HCT116 (cell line): ENCODE measurements around the gene TBC1D14. TPM values are rescaled to one million over a fixed set of nuclear protein-coding genes. Genes with fewer than 3 reads are reported as not detected.

Source experiments
- ATAC-seq: fragments of 200-7000 bp; cut with Tn5 transposase; 2 replicates; pipeline ENCODE4 v1.9.1; 2020; ENCODE audit warnings: mild to moderate bottlenecking, moderate library complexity
- BruUV-seq: library from RNA; stranded (reverse); fragments of 400-500 nt; replicated peaks from 2 replicates; lab custom pipeline; 2021; lab: Mats Ljungman, UMichigan
- CTCF ChIA-PET: fragments of 300-600 bp; sonication (Branson Sonifier 250); formaldehyde crosslinking; loops from one replicate; lab custom pipeline; 2021; ENCODE audit warnings: antibody characterized with exemption; lab: Charles Lee
- POLR2A ChIA-PET: fragments of 300-600, 350-600 bp; sonication (Branson Sonifier 250); formaldehyde crosslinking; loops from one replicate; lab custom pipeline; 2021; ENCODE audit warnings: antibody characterized with exemption; lab: Charles Lee
- RAD21 ChIA-PET, 2 experiments: fragments of 300-600 bp; sonication (Branson Sonifier 250); formaldehyde crosslinking; loops; one replicate each; lab custom pipeline; 2023; ENCODE audit warnings: low total read pairs in 2 of 2; ENCODE audit not compliant: uncharacterized antibody in 2 of 2, unreplicated experiment in 2 of 2, low non-redundant PET in 1 of 2; lab: Charles Lee
- DNase-seq: peaks from one replicate; pipeline ENCODE4 v3.0.0-alpha.2; 2010; ENCODE audit warnings: low read depth, low spot score
- H2AFZ ChIP-seq: fragments of 200-600 bp; shearing (Covaris generic), sonication (generic); 2 replicates; pipeline ENCODE4 v1.6.1; 2017; ENCODE audit warnings: low read depth, mixed run types, mixed read lengths, antibody characterized with exemption, low read length; ENCODE audit not compliant: poor library complexity, severe bottlenecking
- H3K27ac ChIP-seq: 2 replicates; pipeline ENCODE4 v1.5.1; 2012; ENCODE audit warnings: low read depth, low read length
- H3K27me3 ChIP-seq: fragments of 200-600 bp; sonication (generic); 2 replicates; pipeline ENCODE4 v1.6.1; 2016; ENCODE audit warnings: mixed run types, low read length, mixed read lengths; ENCODE audit not compliant: insufficient read depth
- H3K36me3 ChIP-seq, 2 experiments: fragments of 200-500 bp in 1 of 2; fragments of 200-600 bp in 1 of 2; sonication (Bioruptor generic) in 1 of 2; sonication (generic) in 1 of 2; 2 replicates each; pipeline versions ENCODE4 v1.5.1 to v1.6.1; 2014 to 2016; ENCODE audit warnings: low read length in 2 of 2, inconsistent platforms in 1 of 2, mixed read lengths in 1 of 2, mixed run types in 1 of 2; ENCODE audit not compliant: insufficient read depth in 2 of 2, control insufficient read depth in 1 of 2
- H3K4me1 ChIP-seq, 2 experiments: fragments of 200-600 bp in 1 of 2; sonication (generic) in 1 of 2; 2 replicates each; pipeline versions ENCODE4 v1.5.1 to v1.6.1; 2012 to 2017; ENCODE audit warnings: low read length in 2 of 2, inconsistent platforms in 1 of 2, mild to moderate bottlenecking in 1 of 2, mixed read lengths in 1 of 2, mixed run types in 1 of 2, moderate library complexity in 1 of 2; ENCODE audit not compliant: insufficient read depth in 2 of 2, control insufficient read depth in 1 of 2
- H3K4me2 ChIP-seq: fragments of 200-600 bp; sonication (generic); 2 replicates; pipeline ENCODE4 v1.6.1; 2017; ENCODE audit warnings: mixed run types, low read length, mixed read lengths
- H3K4me3 ChIP-seq, 2 experiments: fragments of 200-600 bp in 1 of 2; sonication (generic) in 1 of 2; replicated peaks in 1 of 2; 2 replicates each; pipeline ENCODE4 v1.5.1; 2011 to 2016; ENCODE audit warnings: low read length in 2 of 2, control low read depth in 1 of 2, low read depth in 1 of 2, mild to moderate bottlenecking in 1 of 2, mixed read lengths in 1 of 2, mixed run types in 1 of 2
- H3K79me2 ChIP-seq: fragments of 200-600 bp; sonication (generic); 2 replicates; pipeline ENCODE4 v1.6.1; 2017; ENCODE audit warnings: mild to moderate bottlenecking, mixed run types, low read length, moderate library complexity, mixed read lengths; ENCODE audit not compliant: insufficient read depth
- H3K9ac ChIP-seq: fragments of 200-600 bp; sonication (generic); 2 replicates; pipeline ENCODE4 v1.6.1; 2016; ENCODE audit warnings: low read length, mixed read lengths
- H3K9me2 ChIP-seq: fragments of 200-600 bp; sonication (generic), shearing (Covaris generic); 2 replicates; pipeline ENCODE4 v1.6.1; 2017; ENCODE audit warnings: mixed run types, mild to moderate bottlenecking, moderate library complexity; ENCODE audit not compliant: insufficient read depth
- H3K9me3 ChIP-seq, 2 experiments: fragments of 200-500 bp in 1 of 2; fragments of 200-600 bp in 1 of 2; sonication (Bioruptor generic) in 1 of 2; sonication (generic) in 1 of 2; 2 replicates each; pipeline ENCODE4 v1.6.1; 2014 to 2017; ENCODE audit warnings: low read length in 2 of 2, mixed read lengths in 2 of 2, inconsistent platforms in 1 of 2, low read depth in 1 of 2, mild to moderate bottlenecking in 1 of 2, mixed run types in 1 of 2, moderate library complexity in 1 of 2; ENCODE audit not compliant: control insufficient read depth in 1 of 2, insufficient read depth in 1 of 2
- H4K20me1 ChIP-seq: fragments of 200-600 bp; sonication (generic), shearing (Covaris generic); 2 replicates; pipeline ENCODE4 v1.6.1; 2017; ENCODE audit warnings: mixed run types, mild to moderate bottlenecking, moderate library complexity; ENCODE audit not compliant: insufficient read depth
- CBX3 ChIP-seq: IDR thresholded peaks from 2 replicates; pipeline ENCODE4 v1.6.1; 2012; ENCODE audit warnings: low read depth
- CEBPB ChIP-seq: IDR thresholded peaks from 2 replicates; pipeline ENCODE4 v1.6.1; 2012; ENCODE audit warnings: low read depth
- EGR1 ChIP-seq: IDR thresholded peaks from 2 replicates; pipeline ENCODE4 v1.6.1; 2012; ENCODE audit warnings: low read depth
- ELF1 ChIP-seq: IDR thresholded peaks from 2 replicates; pipeline ENCODE4 v1.6.1; 2012; ENCODE audit warnings: low read depth, borderline replicate concordance
- EZH2 ChIP-seq: fragments of 200-600 bp; sonication (generic); IDR thresholded peaks from 2 replicates; pipeline ENCODE4 v1.6.1; 2017; ENCODE audit warnings: antibody characterized with exemption, mixed run types
- EZH2phosphoT487 ChIP-seq: fragments of 200-600 bp; IDR thresholded peaks from 2 replicates; pipeline ENCODE4 v1.6.1; 2018; ENCODE audit warnings: antibody characterized with exemption, borderline replicate concordance
- JUND ChIP-seq: IDR thresholded peaks from 2 replicates; pipeline ENCODE4 v1.6.1; 2012
- POLR2A ChIP-seq: IDR thresholded peaks from 2 replicates; pipeline ENCODE4 v1.7.0; 2011; ENCODE audit warnings: borderline replicate concordance; ENCODE audit not compliant: insufficient read depth, insufficient read length; ENCODE audit errors: extremely low read depth
- POLR2AphosphoS5 ChIP-seq: IDR thresholded peaks from 2 replicates; pipeline ENCODE4 v1.6.1; 2011; ENCODE audit warnings: mild to moderate bottlenecking, low read depth, low read length, moderate library complexity
- SP1 ChIP-seq: IDR thresholded peaks from 2 replicates; pipeline ENCODE4 v1.6.1; 2012; ENCODE audit warnings: low read depth
- SRF ChIP-seq: IDR thresholded peaks from 2 replicates; pipeline ENCODE4 v1.6.1; 2012; ENCODE audit warnings: low read depth
- TCF7L2 ChIP-seq: IDR thresholded peaks from 2 replicates; pipeline ENCODE4 v1.7.0; 2011; ENCODE audit warnings: borderline replicate concordance, inconsistent platforms; ENCODE audit not compliant: insufficient read depth, insufficient read length; ENCODE audit errors: extremely low read depth
- YY1 ChIP-seq: IDR thresholded peaks from 2 replicates; pipeline ENCODE4 v1.6.1; 2011; ENCODE audit warnings: low read length, low read depth, moderate library complexity, mild to moderate bottlenecking; ENCODE audit not compliant: insufficient replicate concordance; ENCODE audit errors: extremely low read depth
- ZFX ChIP-seq: fragments of 450-650 bp; IDR thresholded peaks from 2 replicates; pipeline ENCODE4 v1.6.1; 2017
- ZNF274 ChIP-seq: fragments of 200-500 bp; sonication (Bioruptor generic); IDR thresholded peaks from 2 replicates; pipeline ENCODE4 v1.6.1; 2014; ENCODE audit warnings: mild to moderate bottlenecking, low read depth, low read length, inconsistent platforms
- intact Hi-C: fragments of 100-400 bp; cut with micrococcal nuclease; formaldehyde crosslinking; loops from 2 replicates; pipeline ENCODE4 v1.10.0; 2022
- total RNA-seq: library from RNA; stranded (reverse); gene quantifications from one replicate; pipeline ENCODE4 v1.2.1, GENCODE V29; 2021; ENCODE audit not compliant: unreplicated experiment
- TF ChIP-seq, protein P1 (sequence below), 3 experiments: fragments of 200-600 bp in 1 of 3; sonication (generic) in 1 of 3; IDR thresholded peaks in 2 of 3; conservative IDR thresholded peaks in 1 of 3; 2 replicates each; pipeline ENCODE4 v1.5.1; 2012 to 2017; ENCODE audit warnings: low read depth in 2 of 3, low read length in 2 of 3, antibody characterized with exemption in 1 of 3, borderline replicate concordance in 1 of 3, control low read depth in 1 of 3, mild to moderate bottlenecking in 1 of 3, mixed read lengths in 1 of 3, mixed run types in 1 of 3, moderate library complexity in 1 of 3; ENCODE audit not compliant: insufficient read depth in 1 of 3
- TF ChIP-seq, protein P2 (sequence below): IDR thresholded peaks from 2 replicates; pipeline ENCODE4 v1.6.1; 2012
- TF ChIP-seq, protein P3 (sequence below): IDR thresholded peaks from 2 replicates; pipeline ENCODE4 v1.6.1; 2012
- TF ChIP-seq, protein P4 (sequence below): IDR thresholded peaks from 2 replicates; pipeline ENCODE4 v1.6.1; 2012; ENCODE audit warnings: low read depth

The TBC1D14 gene
- total RNA-seq, 1 experiment from 2014 or later: 62.9 TPM

DNA sequence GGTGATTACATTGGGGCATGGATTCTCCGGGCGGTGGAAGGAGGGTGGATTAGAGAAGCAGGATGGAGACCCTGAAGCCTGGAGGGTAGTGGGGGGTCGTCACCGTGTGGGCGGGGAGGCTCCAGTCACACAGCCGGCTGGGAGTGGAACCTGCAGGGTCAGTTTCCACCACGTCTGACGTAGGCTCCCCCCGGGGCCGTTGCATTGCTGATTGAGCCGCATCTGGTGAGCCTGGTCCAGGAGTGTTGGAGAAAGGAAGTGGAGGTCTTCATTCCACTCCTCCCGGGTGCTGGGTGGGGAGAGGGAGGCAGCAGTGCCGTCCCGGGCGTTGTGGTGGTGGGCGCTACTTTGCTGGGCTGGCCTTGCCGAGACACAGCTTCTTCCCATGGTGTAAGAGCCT, 28.1 kb downstream of the TBC1D14 start (continued):
- TF ChIP-seq ZNF274 (no peak), CBX3 (no peak), ELF1 (no peak), JUND (no peak)
- TF ChIP-seq, protein P1, sequence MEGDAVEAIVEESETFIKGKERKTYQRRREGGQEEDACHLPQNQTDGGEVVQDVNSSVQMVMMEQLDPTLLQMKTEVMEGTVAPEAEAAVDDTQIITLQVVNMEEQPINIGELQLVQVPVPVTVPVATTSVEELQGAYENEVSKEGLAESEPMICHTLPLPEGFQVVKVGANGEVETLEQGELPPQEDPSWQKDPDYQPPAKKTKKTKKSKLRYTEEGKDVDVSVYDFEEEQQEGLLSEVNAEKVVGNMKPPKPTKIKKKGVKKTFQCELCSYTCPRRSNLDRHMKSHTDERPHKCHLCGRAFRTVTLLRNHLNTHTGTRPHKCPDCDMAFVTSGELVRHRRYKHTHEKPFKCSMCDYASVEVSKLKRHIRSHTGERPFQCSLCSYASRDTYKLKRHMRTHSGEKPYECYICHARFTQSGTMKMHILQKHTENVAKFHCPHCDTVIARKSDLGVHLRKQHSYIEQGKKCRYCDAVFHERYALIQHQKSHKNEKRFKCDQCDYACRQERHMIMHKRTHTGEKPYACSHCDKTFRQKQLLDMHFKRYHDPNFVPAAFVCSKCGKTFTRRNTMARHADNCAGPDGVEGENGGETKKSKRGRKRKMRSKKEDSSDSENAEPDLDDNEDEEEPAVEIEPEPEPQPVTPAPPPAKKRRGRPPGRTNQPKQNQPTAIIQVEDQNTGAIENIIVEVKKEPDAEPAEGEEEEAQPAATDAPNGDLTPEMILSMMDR (IDR thresholded peaks at IDR 0.05 in 2 of 3, conservative IDR thresholded peaks at IDR 0.05 in 1 of 3; ENCODE audit: borderline replicate concordance in 1 of 3, insufficient read depth in 1 of 3, low read depth in 2 of 3, low read length in 2 of 3): no peak

DNA sequence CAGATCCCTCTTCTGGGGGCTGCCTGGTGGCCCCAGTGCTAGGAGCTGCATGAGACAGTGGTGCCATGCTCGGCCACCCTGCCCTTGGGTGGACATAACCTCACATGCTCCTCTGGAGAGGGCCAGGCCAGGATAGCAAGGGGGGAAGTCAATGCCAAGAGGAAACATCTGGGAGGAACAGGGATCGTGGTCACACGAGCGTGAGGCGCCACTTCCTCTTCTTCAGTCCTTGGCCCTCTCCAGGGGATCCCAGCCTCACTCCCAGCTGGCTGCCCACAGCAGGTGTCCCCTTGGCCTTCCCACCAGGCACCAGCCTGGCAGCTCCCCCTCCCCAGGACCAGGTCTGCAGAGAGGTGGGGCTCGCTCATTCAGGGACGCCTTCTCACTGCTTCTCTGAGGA, 28.6 kb downstream of the TBC1D14 start:
- TF ChIP-seq ZFX (no peak), YY1 (no peak), EZH2 (no peak), POLR2A (no peak), ZNF274 (no peak), SP1 (no peak), SRF (no peak), POLR2AphosphoS5 (no peak), CEBPB (no peak), TCF7L2 (no peak), EZH2phosphoT487 (no peak), EGR1 (no peak)
- TF ChIP-seq, protein P2, sequence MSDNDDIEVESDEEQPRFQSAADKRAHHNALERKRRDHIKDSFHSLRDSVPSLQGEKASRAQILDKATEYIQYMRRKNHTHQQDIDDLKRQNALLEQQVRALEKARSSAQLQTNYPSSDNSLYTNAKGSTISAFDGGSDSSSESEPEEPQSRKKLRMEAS: no peak
- TF ChIP-seq, protein P1 (IDR thresholded peaks at IDR 0.05 in 2 of 3, conservative IDR thresholded peaks at IDR 0.05 in 1 of 3; ENCODE audit: borderline replicate concordance in 1 of 3, insufficient read depth in 1 of 3, low read depth in 2 of 3, low read length in 2 of 3): no peak
- TF ChIP-seq, protein P3, sequence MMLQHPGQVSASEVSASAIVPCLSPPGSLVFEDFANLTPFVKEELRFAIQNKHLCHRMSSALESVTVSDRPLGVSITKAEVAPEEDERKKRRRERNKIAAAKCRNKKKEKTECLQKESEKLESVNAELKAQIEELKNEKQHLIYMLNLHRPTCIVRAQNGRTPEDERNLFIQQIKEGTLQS: no peak
- TF ChIP-seq, protein P4, sequence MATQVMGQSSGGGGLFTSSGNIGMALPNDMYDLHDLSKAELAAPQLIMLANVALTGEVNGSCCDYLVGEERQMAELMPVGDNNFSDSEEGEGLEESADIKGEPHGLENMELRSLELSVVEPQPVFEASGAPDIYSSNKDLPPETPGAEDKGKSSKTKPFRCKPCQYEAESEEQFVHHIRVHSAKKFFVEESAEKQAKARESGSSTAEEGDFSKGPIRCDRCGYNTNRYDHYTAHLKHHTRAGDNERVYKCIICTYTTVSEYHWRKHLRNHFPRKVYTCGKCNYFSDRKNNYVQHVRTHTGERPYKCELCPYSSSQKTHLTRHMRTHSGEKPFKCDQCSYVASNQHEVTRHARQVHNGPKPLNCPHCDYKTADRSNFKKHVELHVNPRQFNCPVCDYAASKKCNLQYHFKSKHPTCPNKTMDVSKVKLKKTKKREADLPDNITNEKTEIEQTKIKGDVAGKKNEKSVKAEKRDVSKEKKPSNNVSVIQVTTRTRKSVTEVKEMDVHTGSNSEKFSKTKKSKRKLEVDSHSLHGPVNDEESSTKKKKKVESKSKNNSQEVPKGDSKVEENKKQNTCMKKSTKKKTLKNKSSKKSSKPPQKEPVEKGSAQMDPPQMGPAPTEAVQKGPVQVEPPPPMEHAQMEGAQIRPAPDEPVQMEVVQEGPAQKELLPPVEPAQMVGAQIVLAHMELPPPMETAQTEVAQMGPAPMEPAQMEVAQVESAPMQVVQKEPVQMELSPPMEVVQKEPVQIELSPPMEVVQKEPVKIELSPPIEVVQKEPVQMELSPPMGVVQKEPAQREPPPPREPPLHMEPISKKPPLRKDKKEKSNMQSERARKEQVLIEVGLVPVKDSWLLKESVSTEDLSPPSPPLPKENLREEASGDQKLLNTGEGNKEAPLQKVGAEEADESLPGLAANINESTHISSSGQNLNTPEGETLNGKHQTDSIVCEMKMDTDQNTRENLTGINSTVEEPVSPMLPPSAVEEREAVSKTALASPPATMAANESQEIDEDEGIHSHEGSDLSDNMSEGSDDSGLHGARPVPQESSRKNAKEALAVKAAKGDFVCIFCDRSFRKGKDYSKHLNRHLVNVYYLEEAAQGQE: no peak
- TF ChIP-seq, all 23 proteins: peak for 0
- ChIA-PET CTCF (no interaction called here), RAD21 (no interaction called here), POLR2A (no interaction called here)
- intact Hi-C loops: no loop called here
- no peaks in the 10 kb centered on the region; a peak in 1 of 4 replicates for H3K36me3 ChIP-seq
- H3K9me3 ChIP-seq: no peaks in the 10 kb centered on the region
- no peaks in the 10 kb centered on the region for H4K20me1 ChIP-seq
- DNase-seq: no peak
- no peaks in the 10 kb centered on the region for H3K9me2 ChIP-seq
- no peaks in the 10 kb centered on the region for H3K27me3 ChIP-seq
- H3K4me3 ChIP-seq: no peak overlapping the region
- no peak overlapping the region for H2AFZ ChIP-seq
- no peak overlapping the region for H3K27ac ChIP-seq
- ATAC-seq: no peak
- H3K9ac ChIP-seq: no peak overlapping the region
- H3K79me2 ChIP-seq: peaks cover 22% of the 10 kb centered on the region; the same call in 1 of the 2 replicates
- H3K4me2 ChIP-seq: no peak overlapping the region
- BruUV-seq: no TSS peak
- H3K4me1 ChIP-seq: peaks cover 24 to 31% of the 10 kb centered on the region in 2 experiments
